Ramos (cell line): ENCODE data around the gene RFX1.
"Not testable (repeated sequence)": the region's sequence is repeated elsewhere in the genome, so short reads cannot be mapped to it uniquely, and the experiment has no call there.

ENCODE experiments used
- in situ Hi-C: fragments of 300-500 bp; cut with MboI; formaldehyde crosslinking; loops from one replicate; pipeline ENCODE4 v1.14.3; 2022; ENCODE audit warnings: low sequenced_read_pairs; ENCODE audit not compliant: unreplicated experiment

RFX1 gene

GRCh38 chr19:13942023-13942684 lies 64.0 kb downstream of the RFX1 start:
- in situ Hi-C loops = no loop called here

- in situ Hi-C loops = no loop called here
Measured at GRCh38 chr19:13938301-13939064, 67.6 kb downstream of the RFX1 start, which contains the start of gene PODNL1. Gene PODNL1, minus strand, starts transcription at chr19:13938417. Its CDS starts 236 bp downstream, at chr19:13938181.

- in situ Hi-C loops = no loop called here
Measured at GRCh38 chr19:13937479-13938300, 68.4 kb downstream of the RFX1 start.

GRCh38 chr19:13935765-13936510 lies 70.2 kb downstream of the RFX1 start:
- in situ Hi-C loops = no loop called here

- in situ Hi-C loops = no loop called here
Measured at GRCh38 chr19:13934785-13935109, 71.4 kb downstream of the RFX1 start.

GRCh38 chr19:13932911-13933393 lies 73.2 kb downstream of the RFX1 start:
- in situ Hi-C loops = no loop called here

- in situ Hi-C loops = no loop called here
Measured at GRCh38 chr19:13932149-13932637, 73.9 kb downstream of the RFX1 start.

- in situ Hi-C loops = no loop called here
Measured at GRCh38 chr19:13931391-13932148, 74.5 kb downstream of the RFX1 start.

- in situ Hi-C loops = no loop called here
Measured at GRCh38 chr19:13930402-13930801, 75.7 kb downstream of the RFX1 start.

GRCh38 chr19:13929956-13930355 lies 76.2 kb downstream of the RFX1 start:
- in situ Hi-C loops = no loop called here

- in situ Hi-C loops = no loop called here
Measured at GRCh38 chr19:13929340-13929739, 76.8 kb downstream of the RFX1 start.

GRCh38 chr19:13926715-13927114 lies 79.4 kb downstream of the RFX1 start:
- in situ Hi-C loops = no loop called here

GRCh38 chr19:13926010-13926409 lies 80.1 kb downstream of the RFX1 start:
- in situ Hi-C loops = no loop called here

- in situ Hi-C loops = no loop called here
Measured at GRCh38 chr19:13923194-13923987, 82.7 kb downstream of the RFX1 start.

- in situ Hi-C loops = not testable (repeated sequence)
Measured at GRCh38 chr19:13922118-13922517, 84.0 kb downstream of the RFX1 start.

- in situ Hi-C loops = no loop called here
Measured at GRCh38 chr19:13920940-13921747, 85.0 kb downstream of the RFX1 start.

- in situ Hi-C loops = no loop called here
Measured at GRCh38 chr19:13920524-13920923, 85.6 kb downstream of the RFX1 start.
